HG02588 (cell line): Measurements from ENCODE around the gene CCDC88B.

Experiments
- ATAC-seq: cut with Tn5 transposase; IDR thresholded peaks from one replicate; pipeline ENCODE4 v1.9.1; 2021; ENCODE audit warnings: mild to moderate bottlenecking, moderate library complexity; ENCODE audit not compliant: unreplicated experiment

CCDC88B gene

GRCh38 chr11:64341851-64342791 lies 2.1 kb downstream of the CCDC88B start:
- no peak for ATAC-seq

- no peak for ATAC-seq
Measured at GRCh38 chr11:64342869-64343745, 3.1 kb downstream of the CCDC88B start.

- no peak for ATAC-seq
Measured at GRCh38 chr11:64343767-64344559, 4.0 kb downstream of the CCDC88B start.

- no peak for ATAC-seq
Measured at GRCh38 chr11:64344787-64345186, 4.8 kb downstream of the CCDC88B start.

GRCh38 chr11:64347193-64347867 lies 7.3 kb downstream of the CCDC88B start:
- ATAC-seq: no peak

GRCh38 chr11:64348383-64349024 lies 8.5 kb downstream of the CCDC88B start:
- no peak for ATAC-seq

GRCh38 chr11:64349025-64349387 lies 9.0 kb downstream of the CCDC88B start:
- ATAC-seq: no peak

GRCh38 chr11:64349404-64349803 lies 9.4 kb downstream of the CCDC88B start:
- no peak for ATAC-seq

GRCh38 chr11:64351136-64351631 lies 11.2 kb downstream of the CCDC88B start:
- no peak for ATAC-seq

- ATAC-seq: no peak
Measured at GRCh38 chr11:64352099-64352994, 12.3 kb downstream of the CCDC88B start.

GRCh38 chr11:64352995-64353714 lies 13.2 kb downstream of the CCDC88B start:
- no peak for ATAC-seq

GRCh38 chr11:64353715-64354506 lies 13.9 kb downstream of the CCDC88B start:
- no peak for ATAC-seq

GRCh38 chr11:64355078-64355940 lies 15.3 kb downstream of the CCDC88B start:
- no peak for ATAC-seq

- ATAC-seq: no peak
Measured at GRCh38 chr11:64356498-64357411, 16.8 kb downstream of the CCDC88B start.

GRCh38 chr11:64357446-64357845 lies 17.4 kb downstream of the CCDC88B start:
- ATAC-seq: no peak
